Ovary (tissue), 9 donors: ENCODE data around the gene SLC25A1. TPM values are rescaled to one million over a fixed set of nuclear protein-coding genes. Genes with fewer than 3 reads are reported as not detected.

Experiments used
- DNase-seq, 5 donors: peaks; one replicate each; pipeline ENCODE4 v3.0.0-alpha.2; 2019 to 2020
- H3K27ac ChIP-seq, 2 donors: fragments of 200-600 bp; one replicate each; pipeline versions ENCODE4 v1.5.1 to v1.8.0; 2019 to 2022
- H3K27me3 ChIP-seq: fragments of 200-600 bp; one replicate; pipeline ENCODE4 v1.8.0; 2022
- H3K36me3 ChIP-seq: fragments of 200-600 bp; sonication (generic); one replicate; pipeline ENCODE4 v1.5.1; 2019
- H3K4me1 ChIP-seq: one replicate; pipeline ENCODE4 v1.8.1; 2013; ENCODE audit warnings: mild to moderate bottlenecking, moderate library complexity; ENCODE audit not compliant: insufficient read depth
- H3K4me3 ChIP-seq: fragments of 200-600 bp; sonication (generic); one replicate; pipeline ENCODE4 v1.5.1; 2017
- H3K9me3 ChIP-seq, 2 donors: fragments of 200-600 bp in 1 of 2; sonication (generic) in 1 of 2; one replicate each; pipeline versions ENCODE4 v1.5.1 to v1.8.1; 2013 to 2019; ENCODE audit warnings: mild to moderate bottlenecking in 1 of 2, moderate library complexity in 1 of 2
- EP300 ChIP-seq: sonication (generic); formaldehyde crosslinking; IDR thresholded peaks from one replicate; pipeline ENCODE4 v1.6.1; 2017; ENCODE audit warnings: antibody characterized with exemption
- POLR2A ChIP-seq: fragments of 450-650 bp; IDR thresholded peaks from one replicate; pipeline ENCODE4 v1.6.1; 2017; ENCODE audit warnings: antibody characterized with exemption, mild to moderate bottlenecking, moderate library complexity
- WGBS, 3 donors: extraction: QIAGEN DNeasy Blood & Tissue Kit in 1 of 3; methylation state at CpG; one replicate each; pipeline versions ENCODE4 v1.1.5 to v1.1.7; 2013 to 2017; 5-methylcytosine and 5-hydroxymethylcytosine counted together
- intact Hi-C, 4 donors: fragments of 100-400 bp; cut with DNase I; formaldehyde crosslinking; loops; one replicate each; pipeline versions ENCODE4 v1.11.0 to v1.15.1; 2022 to 2023
- polyA plus RNA-seq, 2 donors: library from polyadenylated mRNA; stranded (reverse); fragments of 200-250 nt in 1 of 2; fragments of 350-450 nt in 1 of 2; fragmentation: Illumina TruSeq in 1 of 2; extraction: RNeasy Lipid Tissue Mini Kit (QIAGEN cat#74804) in 1 of 2; gene quantifications; one replicate each; pipeline ENCODE4 v1.2.3, GENCODE V29; 2013 to 2014
- total RNA-seq, 7 donors: library from RNA; depleted of rRNA in 2 of 7; stranded (reverse); fragments of >200 nt in 2 of 7; fragmentation: NEBNext Ultra II Directional in 3 of 7; extraction: Animal tissue kit (Norgen Biotek cat#: 25700) in 3 of 7; gene quantifications; one replicate each; pipeline versions ENCODE4 v1.1.0 to v1.2.4, GENCODE V29; 2016 to 2023
- TF ChIP-seq, protein P1 (sequence below), 3 donors: fragments of 450-650 bp in 2 of 3; fragments of 200-600 bp in 1 of 3; IDR thresholded peaks; one replicate each; pipeline versions ENCODE4 v1.5.1 to v1.8.0; 2016 to 2022; ENCODE audit warnings: antibody characterized with exemption in 3 of 3, mild to moderate bottlenecking in 1 of 3
- donor health status: DM: no; HTN: no; CAD: no; lungs with moderate emphysema.
- donor health status: DM: no; HTN: no; CAD: no.
- donor health status: Bipolar disorder and iron deficiency.
- donor health status: DM: yes; HTN: yes; CAD: no.
- donor health status: DM: no; HTN: no; CAD: no.
- donor health status: DM: yes; HTN: yes; CAD: no.

The SLC25A1 gene
- total and polyA plus RNA-seq, 9 donors, result 15.8 to 90.7 (median 63.9) TPM

DNA sequence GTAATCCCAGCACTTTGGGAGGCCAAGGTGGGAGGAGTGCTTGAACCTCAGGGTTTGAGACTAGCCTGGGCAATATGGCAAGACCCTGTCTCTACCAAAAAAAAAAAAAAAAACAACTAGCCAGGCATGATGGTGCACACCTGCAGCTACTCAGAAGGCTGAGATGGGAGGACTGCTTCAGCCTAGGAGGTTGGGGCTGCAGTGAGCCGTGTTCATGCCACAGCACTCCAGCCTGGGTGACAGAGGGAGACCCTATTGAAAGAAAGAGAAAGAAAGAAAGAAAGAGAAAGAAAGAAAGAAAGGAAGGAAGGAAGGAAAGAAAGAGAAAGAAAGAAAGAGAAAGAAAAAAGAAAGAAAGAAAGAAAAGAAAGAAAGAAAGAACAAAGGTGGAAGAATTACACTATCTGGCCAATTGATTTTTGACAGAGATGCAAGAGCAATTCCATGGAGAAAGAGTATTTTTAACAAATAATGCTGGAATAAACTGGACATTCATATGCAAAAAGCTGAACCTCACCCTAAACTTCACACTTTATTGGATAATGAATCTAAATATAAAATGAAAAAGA is 33.9 kb upstream of the SLC25A1 start:
- TF ChIP-seq, protein P1, sequence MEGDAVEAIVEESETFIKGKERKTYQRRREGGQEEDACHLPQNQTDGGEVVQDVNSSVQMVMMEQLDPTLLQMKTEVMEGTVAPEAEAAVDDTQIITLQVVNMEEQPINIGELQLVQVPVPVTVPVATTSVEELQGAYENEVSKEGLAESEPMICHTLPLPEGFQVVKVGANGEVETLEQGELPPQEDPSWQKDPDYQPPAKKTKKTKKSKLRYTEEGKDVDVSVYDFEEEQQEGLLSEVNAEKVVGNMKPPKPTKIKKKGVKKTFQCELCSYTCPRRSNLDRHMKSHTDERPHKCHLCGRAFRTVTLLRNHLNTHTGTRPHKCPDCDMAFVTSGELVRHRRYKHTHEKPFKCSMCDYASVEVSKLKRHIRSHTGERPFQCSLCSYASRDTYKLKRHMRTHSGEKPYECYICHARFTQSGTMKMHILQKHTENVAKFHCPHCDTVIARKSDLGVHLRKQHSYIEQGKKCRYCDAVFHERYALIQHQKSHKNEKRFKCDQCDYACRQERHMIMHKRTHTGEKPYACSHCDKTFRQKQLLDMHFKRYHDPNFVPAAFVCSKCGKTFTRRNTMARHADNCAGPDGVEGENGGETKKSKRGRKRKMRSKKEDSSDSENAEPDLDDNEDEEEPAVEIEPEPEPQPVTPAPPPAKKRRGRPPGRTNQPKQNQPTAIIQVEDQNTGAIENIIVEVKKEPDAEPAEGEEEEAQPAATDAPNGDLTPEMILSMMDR (IDR thresholded peaks at IDR 0.05), result no peak
- no peak for TF ChIP-seq POLR2A
- no peak for TF ChIP-seq EP300
- intact Hi-C loops, result no loop called here
- WGBS, 3 donors, result 94 to 100% (median 98%) methylated on average over 1 of the region's 1 CpG
- Histone ChIP-seq H3K27ac (no peak overlapping the region), H3K36me3 (no peaks in the 10 kb centered on the region), H3K4me3 (no peak overlapping the region), H3K9me3 (no peaks in the 10 kb centered on the region), H3K4me1 (no peaks in the 10 kb centered on the region), H3K27me3 (no peaks in the 10 kb centered on the region)
- no peak for DNase-seq

DNA sequence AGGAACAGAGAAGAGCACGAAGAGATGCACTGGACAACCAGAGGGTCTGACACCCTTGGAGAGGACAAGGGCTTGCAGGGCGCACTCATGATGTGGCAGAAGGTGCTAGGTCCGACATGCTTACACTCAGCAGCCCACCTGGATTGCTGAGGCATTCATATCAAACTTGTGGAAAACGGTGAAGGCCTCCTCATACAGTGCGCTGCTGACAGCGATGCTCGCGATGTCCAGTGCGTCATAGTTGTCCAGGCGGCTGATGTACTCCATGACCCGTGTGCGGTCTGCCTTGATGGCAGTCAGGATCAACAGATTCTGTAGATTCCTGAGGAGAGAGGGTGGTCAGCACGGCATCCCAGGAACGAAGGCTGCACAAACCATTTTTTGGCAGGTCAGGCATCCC is 31.7 kb upstream of the SLC25A1 start:
- intact Hi-C loops, result no loop called here
- Histone ChIP-seq H3K4me1 (no peaks in the 10 kb centered on the region), H3K9me3 (no peaks in the 10 kb centered on the region), H3K36me3 (no peaks in the 10 kb centered on the region), H3K4me3 (no peak overlapping the region), H3K27me3 (no peaks in the 10 kb centered on the region), H3K27ac (no peak overlapping the region)
- TF ChIP-seq POLR2A (no peak), EP300 (no peak)
- TF ChIP-seq, protein P1 (IDR thresholded peaks at IDR 0.05), result no peak
- WGBS, 3 donors, result 95% methylated on average over 14 of the region's 14 CpGs
- no peak for DNase-seq

DNA sequence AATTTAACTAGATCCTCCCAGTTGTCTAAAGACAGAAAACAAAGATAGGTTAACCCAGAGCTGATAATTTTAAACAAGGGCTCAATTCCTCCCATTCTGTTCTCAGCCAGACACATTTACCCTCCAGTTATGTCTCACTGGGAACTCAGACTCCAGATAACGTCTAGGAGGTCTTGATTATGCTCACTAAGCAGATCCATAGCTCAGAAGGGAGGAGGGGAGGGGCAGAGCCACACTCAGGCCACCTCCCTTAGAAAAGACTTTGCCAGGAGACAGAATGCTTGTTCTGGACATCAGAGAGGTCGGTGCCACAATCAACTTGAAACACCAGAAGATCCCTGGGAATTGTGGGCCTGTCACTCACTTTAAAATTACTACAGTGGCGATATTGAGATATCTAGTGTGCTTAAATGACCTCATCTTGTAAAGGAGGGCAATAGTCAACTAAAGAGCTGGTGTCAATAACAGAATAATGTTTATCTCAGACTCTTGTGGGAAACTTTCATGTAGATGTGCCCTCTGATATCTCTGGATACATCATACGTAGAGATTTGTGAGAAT is 29.8 kb upstream of the SLC25A1 start:
- TF ChIP-seq EP300 (no peak), POLR2A (no peak)
- TF ChIP-seq, protein P1 (IDR thresholded peaks at IDR 0.05), result no peak
- 77 to 80% (median 78%) methylated on average over 4 of the region's 4 CpGs for WGBS, 3 donors

DNA sequence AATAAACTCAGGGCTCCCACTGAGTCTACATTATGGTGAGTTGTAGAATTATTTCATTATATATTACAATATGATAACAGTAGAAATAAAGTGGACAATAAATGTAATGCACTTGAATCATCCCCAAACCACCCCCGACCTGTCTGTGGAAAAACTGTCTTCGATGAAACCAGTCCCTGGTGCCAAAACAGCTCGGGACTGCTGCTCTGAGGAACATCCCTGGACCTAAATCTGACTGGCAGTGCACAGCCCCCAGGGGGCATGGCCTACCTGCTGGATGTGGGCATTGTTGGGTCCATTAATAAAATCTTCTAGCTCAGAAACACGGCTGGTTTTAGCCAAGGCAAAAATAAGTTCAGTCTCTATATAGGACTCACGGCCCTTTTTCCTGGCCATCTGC is 29.3 kb upstream of the SLC25A1 start:
- H3K27me3 ChIP-seq, result no peaks in the 10 kb centered on the region
- no peak for DNase-seq

More for the DNA sequence above, 29.8 kb upstream of the SLC25A1 start:
- intact Hi-C loops, result no loop called here
- no peak overlapping the region for H3K27ac ChIP-seq
- H3K27me3 ChIP-seq, result no peaks in the 10 kb centered on the region
- no peak for DNase-seq
- no peak overlapping the region for H3K4me3 ChIP-seq
- H3K4me1 ChIP-seq, result no peaks in the 10 kb centered on the region
- no peaks in the 10 kb centered on the region for H3K9me3 ChIP-seq
- no peaks in the 10 kb centered on the region for H3K36me3 ChIP-seq

More for the DNA sequence above, 29.3 kb upstream of the SLC25A1 start:
- TF ChIP-seq EP300, result no peak
- TF ChIP-seq, protein P1 (IDR thresholded peaks at IDR 0.05), result no peak
- TF ChIP-seq POLR2A, result no peak
- 79 to 87% (median 83%) methylated on average over 5 of the region's 5 CpGs for WGBS, 3 donors
- Histone ChIP-seq H3K4me1 (no peaks in the 10 kb centered on the region), H3K36me3 (no peaks in the 10 kb centered on the region), H3K27ac (no peak overlapping the region), H3K4me3 (no peak overlapping the region), H3K9me3 (no peaks in the 10 kb centered on the region)
- intact Hi-C loops, result no loop called here
